Stimulated activated CD8-positive, alpha-beta memory T cell treated with anti-CD3 and anti-CD28 coated beads, Interleukin-4, amount 100 ng/mL, for 48 hours (primary cell): ENCODE results near the gene CCDC88B.

ENCODE experiments used
- DNase-seq: peaks from one replicate; pipeline ENCODE4 v3.0.0-alpha.2; 2020

The CCDC88B gene

GRCh38 chr11:64343767-64344559 lies 4.0 kb downstream of the CCDC88B start:
- no peak for DNase-seq

- DNase-seq = no peak
Observed at GRCh38 chr11:64344787-64345186, 4.8 kb downstream of the CCDC88B start.

GRCh38 chr11:64347193-64347867 lies 7.3 kb downstream of the CCDC88B start:
- no peak for DNase-seq

GRCh38 chr11:64348383-64349024 lies 8.5 kb downstream of the CCDC88B start:
- DNase-seq = no peak

GRCh38 chr11:64349025-64349387 lies 9.0 kb downstream of the CCDC88B start:
- DNase-seq = no peak

- DNase-seq = no peak
Observed at GRCh38 chr11:64349404-64349803, 9.4 kb downstream of the CCDC88B start.

- DNase-seq = no peak
Observed at GRCh38 chr11:64351136-64351631, 11.2 kb downstream of the CCDC88B start.

GRCh38 chr11:64352099-64352994 lies 12.3 kb downstream of the CCDC88B start:
- DNase-seq = no peak

- no peak for DNase-seq
Observed at GRCh38 chr11:64352995-64353714, 13.2 kb downstream of the CCDC88B start.

GRCh38 chr11:64353715-64354506 lies 13.9 kb downstream of the CCDC88B start:
- DNase-seq = no peak

- peak; percentile 73 for DNase-seq
Observed at GRCh38 chr11:64355078-64355940, 15.3 kb downstream of the CCDC88B start.

- DNase-seq = peak; percentile 70
Observed at GRCh38 chr11:64356498-64357411, 16.8 kb downstream of the CCDC88B start.

GRCh38 chr11:64357446-64357845 lies 17.4 kb downstream of the CCDC88B start:
- no peak for DNase-seq

GRCh38 chr11:64357904-64358535 lies 18.0 kb downstream of the CCDC88B start:
- peak; percentile 71 for DNase-seq

GRCh38 chr11:64358536-64358906 lies 18.5 kb downstream of the CCDC88B start:
- no peak for DNase-seq

- peak; percentile 66 for DNase-seq
Observed at GRCh38 chr11:64358907-64359711, 19.1 kb downstream of the CCDC88B start, which contains the start of gene RPS6KA4. Gene RPS6KA4 (plus strand): TSS chr11:64359162. CDS start chr11:64359236, 74 bp downstream.

GRCh38 chr11:64359712-64360445 lies 19.9 kb downstream of the CCDC88B start:
- DNase-seq = peak; percentile 51
